GM12878 (cell line): ENCODE data around the gene ANO7. TPM values are rescaled to one million over a fixed set of nuclear protein-coding genes. Genes with fewer than 3 reads are reported as not detected.

Experiments
- ATAC-seq: fragments of 200-7000 bp; cut with Tn5 transposase; 3 replicates; pipeline ENCODE4 v1.9.1; 2020; ENCODE audit warnings: mild to moderate bottlenecking, moderate library complexity
- BruUV-seq: library from RNA; stranded (reverse); fragments of 400-500 nt; replicated peaks from 2 replicates; lab custom pipeline; 2021; lab: Mats Ljungman, UMichigan
- CTCF ChIA-PET: fragments of 300-600 bp; sonication (Branson Sonifier 250); formaldehyde crosslinking; extraction: SDS; loops from one replicate; lab custom pipeline; 2021; ENCODE audit warnings: inconsistent platforms; lab: Yijun Ruan, JAX
- POLR2A ChIA-PET: fragments of 350-600 bp; formaldehyde crosslinking; extraction: SDS; loops from one replicate; lab custom pipeline; 2021; ENCODE audit warnings: inconsistent platforms; lab: Charles Lee
- RAD21 ChIA-PET: fragments of 300-600 bp; sonication (Branson Sonifier 250); formaldehyde crosslinking; loops from one replicate; lab custom pipeline; 2023; ENCODE audit warnings: antibody characterized with exemption; ENCODE audit not compliant: unreplicated experiment; lab: Charles Lee
- SMC1A ChIA-PET: fragments of 300-600 bp; sonication (Branson Sonifier 250); formaldehyde crosslinking; loops from one replicate; lab custom pipeline; 2023; ENCODE audit not compliant: unreplicated experiment, uncharacterized antibody; lab: Charles Lee
- DNase-seq: peaks from one replicate; pipeline ENCODE4 v3.0.0-alpha.2; 2011; ENCODE audit warnings: low read depth, low spot score
- FAIRE-seq: peaks from 3 replicates; lab custom pipeline; 2011; peaks lifted over from hg19 to GRCh38; lab: Jason Lieb, UNC
- H2AFZ ChIP-seq: 2 replicates; pipeline ENCODE4 v1.6.0; 2011; ENCODE audit warnings: low read depth, low read length, control low read depth; ENCODE audit not compliant: control insufficient read depth
- H3K27ac ChIP-seq: 2 replicates; pipeline ENCODE4 v1.5.1; 2011; ENCODE audit warnings: control low read depth; ENCODE audit not compliant: control insufficient read depth, insufficient read depth
- H3K27me3 ChIP-seq, 2 experiments: replicated peaks in 1 of 2; 2 replicates each; pipeline versions ENCODE4 v1.6.0 to v1.6.1; 2011; ENCODE audit warnings: low read length in 1 of 2; ENCODE audit not compliant: control insufficient read depth in 2 of 2, insufficient read depth in 2 of 2
- H3K36me3 ChIP-seq, 2 experiments: 2 replicates each; pipeline ENCODE4 v1.5.1; 2011; ENCODE audit warnings: low read length in 1 of 2; ENCODE audit not compliant: control insufficient read depth in 2 of 2, insufficient read depth in 2 of 2
- H3K4me1 ChIP-seq: 2 replicates; pipeline ENCODE4 v1.6.1; 2011; ENCODE audit warnings: mild to moderate bottlenecking, low read length, moderate library complexity, mixed read lengths; ENCODE audit not compliant: control insufficient read depth, insufficient read depth
- H3K4me2 ChIP-seq: 2 replicates; pipeline ENCODE4 v1.6.0; 2011; ENCODE audit warnings: control low read depth; ENCODE audit not compliant: control insufficient read depth, insufficient read depth
- H3K4me3 ChIP-seq: fragments of 200-600 bp; sonication (generic); 2 replicates; pipeline ENCODE4 v1.5.1; 2016
- H3K79me2 ChIP-seq: 2 replicates; pipeline ENCODE4 v1.6.0; 2011; ENCODE audit warnings: low read length; ENCODE audit not compliant: control insufficient read depth, insufficient read depth
- H3K9ac ChIP-seq: 2 replicates; pipeline ENCODE4 v1.8.0; 2011; ENCODE audit warnings: low read length, control low read depth, mixed read lengths; ENCODE audit not compliant: control insufficient read depth, insufficient read depth
- H3K9me3 ChIP-seq: replicated peaks from 3 replicates; pipeline ENCODE4 v1.5.1; 2011; ENCODE audit warnings: mild to moderate bottlenecking, low read length; ENCODE audit not compliant: control insufficient read depth, insufficient read depth
- H4K20me1 ChIP-seq: 2 replicates; pipeline ENCODE4 v1.6.0; 2011; ENCODE audit not compliant: control insufficient read depth, insufficient read depth
- ASH2L ChIP-seq: fragments of 300-600, 200-600 bp; sonication (generic); IDR thresholded peaks from 2 replicates; pipeline ENCODE4 v1.6.1; 2017; ENCODE audit warnings: low read depth, mild to moderate bottlenecking, borderline replicate concordance
- DPF2 ChIP-seq: fragments of 450-650 bp; IDR thresholded peaks from 2 replicates; pipeline ENCODE4 v1.6.1; 2017; ENCODE audit warnings: mild to moderate bottlenecking
- EGR1 ChIP-seq, 2 experiments: IDR thresholded peaks; 1 replicate in 1 of 2; 2 replicates in 1 of 2; pipeline ENCODE4 v1.6.1; 2011 to 2012; ENCODE audit warnings: low read depth in 2 of 2, low read length in 2 of 2, borderline replicate concordance in 1 of 2, mild to moderate bottlenecking in 1 of 2, moderate library complexity in 1 of 2
- GATAD2B ChIP-seq: fragments of 450-650 bp; conservative IDR thresholded peaks from 2 replicates; pipeline ENCODE4 v1.6.1; 2017; ENCODE audit warnings: low read depth, mild to moderate bottlenecking, moderate library complexity
- NFIC ChIP-seq: IDR thresholded peaks from 2 replicates; pipeline ENCODE4 v1.6.1; 2012; ENCODE audit warnings: low read depth, mild to moderate bottlenecking, inconsistent platforms, low read length, moderate library complexity
- POLR2AphosphoS5 ChIP-seq: IDR thresholded peaks from 2 replicates; pipeline ENCODE4 v1.6.1; 2011; ENCODE audit warnings: mild to moderate bottlenecking, low read length, inconsistent platforms
- RELA ChIP-seq: fragments of 450-650 bp; IDR thresholded peaks from 2 replicates; pipeline ENCODE4 v1.8.0; 2014; ENCODE audit warnings: borderline replicate concordance; ENCODE audit not compliant: partially characterized antibody
- ZBTB11 ChIP-seq: fragments of 450-650 bp; formaldehyde crosslinking; IDR thresholded peaks from 2 replicates; pipeline ENCODE4 v1.5.0; 2022; ENCODE audit warnings: mild to moderate bottlenecking, missing genetic modification characterization
- WGBS: methylation state at CpG from one replicate; pipeline ENCODE4 v1.1.6; 2016; ENCODE audit warnings: low lambda C conversion rate; ENCODE audit not compliant: insufficient replicate concordance, insufficient coverage; ENCODE audit errors: missing lambda C conversion rate; 5-methylcytosine and 5-hydroxymethylcytosine counted together
- in situ Hi-C: fragments of 300-500 bp; cut with MboI; formaldehyde crosslinking; loops from 9 replicates; pipeline ENCODE4 v1.14.3; 2018; ENCODE audit warnings: mixed read lengths
- intact Hi-C: fragments of 100-400 bp; cut with micrococcal nuclease; formaldehyde crosslinking; loops from one replicate; pipeline ENCODE4 v1.14.2; 2022; ENCODE audit not compliant: unreplicated experiment
- polyA plus RNA-seq, 11 experiments: library from polyadenylated mRNA; depleted of rRNA in 4 of 11; unstranded in 6 of 11; stranded (reverse) in 5 of 11; fragments of >200 nt; fragmentation: Nextera tagmentation in 4 of 11; fragmentation: Illumina TruSeq in 1 of 11; extraction: Ambion mirVana in 4 of 11; extraction: Trizol in 1 of 11; gene quantifications; 1 replicate in 1 of 11; 2 replicates in 10 of 11; pipeline versions ENCODE4 v1.2.1 to v1.2.3, GENCODE V29; 2011 to 2016; ENCODE audit warnings: inconsistent platforms in 2 of 11, missing spikeins in 2 of 11, low read depth in 1 of 11
- total RNA-seq, 4 experiments: library from RNA; depleted of rRNA in 3 of 4; stranded (reverse); fragments of >200 nt in 3 of 4; fragmentation: Illumina TruSeq in 1 of 4; extraction: Trizol in 1 of 4; gene quantifications; 2 replicates each; pipeline versions ENCODE4 v1.2.1 to v1.2.3, GENCODE V29; 2013 to 2021

ANO7 gene
- total and polyA plus RNA-seq, 10 of the 15 experiments (the other 5 are each of a cell fraction or from before 2014, with no cell fraction given) = 0.08 to 1.4 (median 0.44) TPM

GRCh38 chr2:241268716-241269445, 80.4 kb downstream of the ANO7 start:
- no TSS peak for BruUV-seq
- no peak overlapping the region for H3K4me3 ChIP-seq
- H3K27ac ChIP-seq = no peak overlapping the region
- no peaks in the 10 kb centered on the region for H3K9me3 ChIP-seq
- H3K79me2 ChIP-seq = peaks cover 55% of the 10 kb centered on the region
- TF ChIP-seq RELA (no peak), POLR2AphosphoS5 (peak; percentile 8; the same call in 1 of the 2 replicates)
- H3K27me3 ChIP-seq = no peaks in the 10 kb centered on the region
- intact Hi-C loops (no loop called here), in situ Hi-C loops (no loop called here)
- SMC1A ChIA-PET = interaction anchor here (0.6 to 1.2 kb wide), 2 partner anchors 46 to 54 kb away, joined by 3 to 5 read pairs; no protein-coding TSS in a partner anchor
- no peak overlapping the region for H3K9ac ChIP-seq
- DNase-seq (no peak), FAIRE-seq (no peak), ATAC-seq (no peak)
- H3K4me1 ChIP-seq = peaks cover 17% of the 10 kb centered on the region
- H3K4me2 ChIP-seq = no peak overlapping the region
- peaks cover 18 to 27% of the 10 kb centered on the region in 2 experiments for H3K36me3 ChIP-seq
- H2AFZ ChIP-seq = no peak overlapping the region
- H4K20me1 ChIP-seq = peaks cover 12% of the 10 kb centered on the region
- RAD21 ChIA-PET = no interaction called here
- CTCF ChIA-PET = no interaction called here
- 86% methylated on average over 14 of the region's 14 CpGs for WGBS
- POLR2A ChIA-PET = no interaction called here

- no peak for DNase-seq
- peaks cover 17% of the 10 kb centered on the region for H3K4me1 ChIP-seq
- H3K36me3 ChIP-seq = peaks cover 14 to 20% of the 10 kb centered on the region in 2 experiments
- intact Hi-C loops (no loop called here), in situ Hi-C loops (no loop called here)
- H3K79me2 ChIP-seq = peaks cover 59% of the 10 kb centered on the region
- no peaks in the 10 kb centered on the region for H3K9me3 ChIP-seq
- peak overlapping the region; percentile 84 for H3K9ac ChIP-seq
- FAIRE-seq = no peak
- ChIA-PET RAD21 (interaction anchor here (0.7 kb wide), 1 partner anchor 40 kb away, joined by 3 read pairs; no protein-coding TSS in a partner anchor), CTCF (no interaction called here), POLR2A (no interaction called here), SMC1A (no interaction called here)
- 98% methylated on average over 15 of the region's 15 CpGs for WGBS
- no peaks in the 10 kb centered on the region for H3K27me3 ChIP-seq
- BruUV-seq = no TSS peak
- H3K27ac ChIP-seq = no peak overlapping the region
- peaks cover 12% of the 10 kb centered on the region for H4K20me1 ChIP-seq
- H3K4me3 ChIP-seq = no peak overlapping the region
- no peak overlapping the region for H2AFZ ChIP-seq
- no peak for ATAC-seq
- peak overlapping the region; percentile 28 for H3K4me2 ChIP-seq
- TF ChIP-seq EGR1 (IDR thresholded peaks at IDR 0.05; ENCODE audit: borderline replicate concordance in 1 of 2, low read depth in 2 of 2, low read length in 2 of 2) = no peak
- no peak for TF ChIP-seq GATAD2B
- no peak for TF ChIP-seq ASH2L
- no peak for TF ChIP-seq ZBTB11 (CRISPR knock-in tag)
- no peak for TF ChIP-seq NFIC
- TF ChIP-seq DPF2 = no peak
Observed at GRCh38 chr2:241269707-241270520, 81.4 kb downstream of the ANO7 start.
